Retinal pigment epithelial cell (primary cell): ENCODE results near the gene MSI2.

Experiments
- DNase-seq: peaks from one replicate; pipeline ENCODE4 v3.0.0-alpha.2; 2010; ENCODE audit warnings: low read depth
- H3K4me3 ChIP-seq: 2 replicates; pipeline ENCODE4 v1.5.1; 2011; ENCODE audit warnings: mild to moderate bottlenecking, low read length, control low read depth, moderate library complexity
- CTCF ChIP-seq: conservative IDR thresholded peaks from 2 replicates; pipeline ENCODE4 v1.5.1; 2011; ENCODE audit warnings: low read depth, low read length, control low read depth, inconsistent platforms

MSI2 gene

GRCh38 chr17:57676543-57676942 is 420.2 kb downstream of the MSI2 start:
- DNase-seq: no peak
- no peak for TF ChIP-seq CTCF

GRCh38 chr17:57677301-57677700 is 421.0 kb downstream of the MSI2 start:
- DNase-seq: no peak
- TF ChIP-seq CTCF: no peak

More at GRCh38 chr17:57676543-57676942, 420.2 kb downstream of the MSI2 start:
- H3K4me3 ChIP-seq: no peak overlapping the region

GRCh38 chr17:57677858-57678257 is 421.5 kb downstream of the MSI2 start:
- TF ChIP-seq CTCF: no peak
- DNase-seq: no peak
- no peak overlapping the region for H3K4me3 ChIP-seq

More at GRCh38 chr17:57677301-57677700, 421.0 kb downstream of the MSI2 start:
- no peak overlapping the region for H3K4me3 ChIP-seq

GRCh38 chr17:57678393-57678792 is 422.1 kb downstream of the MSI2 start:
- DNase-seq: no peak
- no peak overlapping the region for H3K4me3 ChIP-seq
- no peak for TF ChIP-seq CTCF

- no peak overlapping the region for H3K4me3 ChIP-seq
- no peak for TF ChIP-seq CTCF
- no peak for DNase-seq
Observed at GRCh38 chr17:57679356-57679755, 423.0 kb downstream of the MSI2 start.

GRCh38 chr17:57679906-57680695 is 423.8 kb downstream of the MSI2 start:
- no peak for TF ChIP-seq CTCF
- no peak for DNase-seq

GRCh38 chr17:57682701-57683100 is 426.4 kb downstream of the MSI2 start:
- no peak for DNase-seq
- TF ChIP-seq CTCF: no peak
- no peak overlapping the region for H3K4me3 ChIP-seq

More at GRCh38 chr17:57679906-57680695, 423.8 kb downstream of the MSI2 start:
- H3K4me3 ChIP-seq: no peak overlapping the region
